ENCODE results near the gene SF3B6. TPM values are rescaled to one million over a fixed set of nuclear protein-coding genes. Genes with fewer than 3 reads are reported as not detected.

Gene SF3B6
- total and polyA plus RNA-seq, 2 of the 4 experiments (the other 2 are of a cell fraction) = 143 to 191 TPM

GRCh38 chr2:24024996-24025663 is 51.0 kb downstream of the SF3B6 start:
- POLR2A ChIA-PET (ENCODE audit: unreplicated experiment) = no interaction called here
- intact Hi-C loops (cut with micrococcal nuclease) (no loop called here), dilution Hi-C loops (cut with HindIII; ENCODE audit: low sequenced_read_pairs, unreplicated experiment) (no loop called here), in situ Hi-C loops (cut with MboI; ENCODE audit: low sequenced_read_pairs) (no loop called here)
- Histone ChIP-seq H2AK9ac (replicated peaks; ENCODE audit: low read depth, low read length, poor library complexity) (no peak overlapping the region), H4K8ac (ENCODE audit: low read depth in 2 of 2, low read length in 2 of 2) (no peak overlapping the region), H3K18ac (ENCODE audit: low read depth, low read length) (no peak overlapping the region), H3K27me3 (ENCODE audit: control insufficient read depth, insufficient read depth, low read length) (no peaks in the 10 kb centered on the region), H2BK20ac (ENCODE audit: low read depth, low read length) (no peak overlapping the region), H4K5ac (ENCODE audit: low read depth, low read length) (no peak overlapping the region), H3K56ac (ENCODE audit: extremely low read depth, insufficient read depth, low read length) (no peak overlapping the region), H3K79me1 (ENCODE audit: low read depth in 1 of 2, low read length in 2 of 2) (peaks cover 0 to 12% of the 10 kb centered on the region in 2 experiments; a peak in 2 of 4 replicates), H2AFZ (replicated peaks; ENCODE audit: low read length, poor library complexity) (no peak overlapping the region), H3K23ac (ENCODE audit: low read depth, low read length) (no peak overlapping the region), H3K4ac (ENCODE audit: low read depth, low read length) (no peak overlapping the region), H2BK120ac (ENCODE audit: low read depth, low read length) (no peak overlapping the region), H3K9me1 (ENCODE audit: insufficient read depth, low read length) (0 out of 2 replicates have a peak, but pooled peaks cover 6% of the 10 kb centered on the region), H2BK15ac (ENCODE audit: low read depth, low read length) (no peak overlapping the region), H2BK5ac (ENCODE audit: low read depth, low read length, poor library complexity, severe bottlenecking) (no peak overlapping the region), H3K14ac (replicated peaks; ENCODE audit: low read depth, low read length) (no peak overlapping the region), H2AK5ac (ENCODE audit: low read depth, low read length) (no peak overlapping the region), H3K4me1 (ENCODE audit: control insufficient read depth, insufficient read depth, low read length) (no peaks in the 10 kb centered on the region), H3K36me3 (ENCODE audit: control insufficient read depth, insufficient read depth, low read length) (peaks cover 16% of the 10 kb centered on the region), H3K4me2 (ENCODE audit: low read depth, low read length) (no peak overlapping the region), H3K9ac (ENCODE audit: low read depth, low read length) (no peak overlapping the region), H3K4me3 (ENCODE audit: insufficient read depth, low read depth, low read length) (no peak overlapping the region), H4K20me1 (ENCODE audit: insufficient read depth, low read length) (no peaks in the 10 kb centered on the region; the same call in 1 of the 2 replicates), H3K27ac (ENCODE audit: insufficient read depth, low read length) (no peak overlapping the region), H4K91ac (ENCODE audit: insufficient read depth, low read depth, low read length) (no peak overlapping the region), H3K9me3 (ENCODE audit: control insufficient read depth, insufficient read depth, low read length) (no peaks in the 10 kb centered on the region)
- no TSS peak for BruUV-seq (replicated peaks)
- no peak for ATAC-seq (ENCODE audit: low read depth)
- DNase-seq = no peak
- TF ChIP-seq NFE2L2 (IDR thresholded peaks at IDR 0.05; ENCODE audit: low read depth, low read length) = no peak
- TF ChIP-seq CTCF (conservative IDR thresholded peaks at IDR 0.05; ENCODE audit: low read depth, low read length) = no peak
- no peak for TF ChIP-seq BHLHE40 (IDR thresholded peaks at IDR 0.05; ENCODE audit: low read depth, low read length)
- no peak for TF ChIP-seq RFX5 (IDR thresholded peaks at IDR 0.05; ENCODE audit: low read depth, low read length)
- TF ChIP-seq RCOR1 (IDR thresholded peaks at IDR 0.05; ENCODE audit: insufficient replicate concordance, low read length) = no peak
- CTCF ChIA-PET = no interaction called here
- WGBS, 2 experiments (ENCODE audit: extremely low coverage in 2 of 2, insufficient read length in 1 of 2) = 97% methylated on average over 9 of the region's 17 CpGs; no CpG with 5 or more reads in 1 of the 2 experiments
